Right atrium auricular region (tissue), 2 donors: ENCODE results near the gene OSBPL5. TPM values are rescaled to one million over a fixed set of nuclear protein-coding genes. Genes with fewer than 3 reads are reported as not detected.
A peak's percentile ranks its signal among the peaks of the same experiment; 100 is the strongest.

ENCODE experiments used
- DNase-seq: peaks from one replicate; pipeline ENCODE4 v3.0.0-alpha.2; 2019; ENCODE audit warnings: low spot score
- H3K27ac ChIP-seq, 2 donors: fragments of 200-600 bp; sonication (generic); 1 replicate in 1 of 2; 2 replicates in 1 of 2; pipeline ENCODE4 v1.5.1; 2016 to 2019
- H3K27me3 ChIP-seq, 2 donors: fragments of 200-600 bp; sonication (generic); one replicate each; pipeline versions ENCODE4 v1.5.1 to v1.6.0; 2017 to 2019
- H3K36me3 ChIP-seq: fragments of 200-600 bp; sonication (generic); one replicate; pipeline ENCODE4 v1.5.1; 2016
- H3K4me1 ChIP-seq, 2 donors: fragments of 200-600 bp; sonication (generic); one replicate each; pipeline versions ENCODE4 v1.5.1 to v1.6.0; 2017 to 2019
- H3K4me3 ChIP-seq, 2 donors: fragments of 200-600 bp; sonication (generic); 1 replicate in 1 of 2; 2 replicates in 1 of 2; pipeline ENCODE4 v1.5.1; 2017 to 2019; ENCODE audit warnings: mild to moderate bottlenecking in 1 of 2, moderate library complexity in 1 of 2
- H3K9me3 ChIP-seq, 2 donors: fragments of 200-600 bp; sonication (generic); one replicate each; pipeline ENCODE4 v1.5.1; 2019
- CTCF ChIP-seq, 2 donors: fragments of 200-600 bp; sonication (generic); IDR thresholded peaks; one replicate each; pipeline ENCODE4 v1.5.1; 2019; ENCODE audit warnings: antibody characterized with exemption in 2 of 2
- total RNA-seq, 2 donors: library from RNA; depleted of rRNA; stranded (reverse); fragments of >200 nt; gene quantifications; one replicate each; pipeline ENCODE4 v1.1.0, GENCODE V29; 2016

The OSBPL5 gene
- total RNA-seq, 2 donors from 2014 or later: 11.1 to 17.8 TPM

- peaks cover 9% of the 10 kb centered on the region for H3K36me3 ChIP-seq
- no peak overlapping the region for H3K4me3 ChIP-seq
- peaks cover 0 to 86% of the 10 kb centered on the region in 2 donors for H3K4me1 ChIP-seq
Observed at GRCh38 chr11:3154001-3154599, 11.0 kb downstream of the OSBPL5 start.

GRCh38 chr11:3153291-3153861 lies 11.7 kb downstream of the OSBPL5 start:
- Histone ChIP-seq H3K27ac (peak overlapping the region; percentile 73 to 79), H3K4me3 (no peak overlapping the region), H3K36me3 (peaks cover 9% of the 10 kb centered on the region), H3K4me1 (peaks cover 0 to 86% of the 10 kb centered on the region in 2 donors), H3K27me3 (no peaks in the 10 kb centered on the region), H3K9me3 (no peaks in the 10 kb centered on the region)
- DNase-seq: peak; percentile 88
- no peak for TF ChIP-seq CTCF (IDR thresholded peaks at IDR 0.05)

More at GRCh38 chr11:3154001-3154599, 11.0 kb downstream of the OSBPL5 start:
- no peaks in the 10 kb centered on the region for H3K9me3 ChIP-seq
- H3K27ac ChIP-seq: peak overlapping the region; percentile 73 to 79
- DNase-seq: no peak
- no peaks in the 10 kb centered on the region for H3K27me3 ChIP-seq
- TF ChIP-seq CTCF (IDR thresholded peaks at IDR 0.05): no peak

GRCh38 chr11:3152471-3153110 lies 12.5 kb downstream of the OSBPL5 start:
- TF ChIP-seq CTCF (IDR thresholded peaks at IDR 0.05): no peak
- Histone ChIP-seq H3K27ac (peak overlapping the region; percentile 50 to 73), H3K4me3 (no peak overlapping the region), H3K4me1 (peaks cover 0 to 88% of the 10 kb centered on the region in 2 donors), H3K36me3 (peaks cover 9% of the 10 kb centered on the region), H3K27me3 (no peaks in the 10 kb centered on the region), H3K9me3 (no peaks in the 10 kb centered on the region)
- no peak for DNase-seq

GRCh38 chr11:3150726-3151125 lies 14.4 kb downstream of the OSBPL5 start:
- DNase-seq: no peak
- peaks cover 9% of the 10 kb centered on the region for H3K36me3 ChIP-seq
- H3K4me3 ChIP-seq: no peak overlapping the region
- no peak overlapping the region for H3K27ac ChIP-seq
- TF ChIP-seq CTCF (IDR thresholded peaks at IDR 0.05): no peak
- H3K9me3 ChIP-seq: no peaks in the 10 kb centered on the region
- H3K27me3 ChIP-seq: no peaks in the 10 kb centered on the region
- H3K4me1 ChIP-seq: peaks cover 0 to 86% of the 10 kb centered on the region in 2 donors

- TF ChIP-seq CTCF (IDR thresholded peaks at IDR 0.05): no peak
- Histone ChIP-seq H3K9me3 (no peaks in the 10 kb centered on the region), H3K36me3 (peaks cover 9% of the 10 kb centered on the region), H3K4me3 (no peak overlapping the region), H3K27ac (no peak overlapping the region), H3K4me1 (peaks cover 0 to 77% of the 10 kb centered on the region in 2 donors), H3K27me3 (no peaks in the 10 kb centered on the region)
- no peak for DNase-seq
Observed at GRCh38 chr11:3149852-3150188, 15.3 kb downstream of the OSBPL5 start.
